ENCODE data around the gene ALKBH3. TPM values are rescaled to one million over a fixed set of nuclear protein-coding genes. Genes with fewer than 3 reads are reported as not detected.

ALKBH3 gene
- total and polyA plus RNA-seq, 3 donors from 2014 or later, result 39.9 to 45.8 (median 45.4) TPM

DNA sequence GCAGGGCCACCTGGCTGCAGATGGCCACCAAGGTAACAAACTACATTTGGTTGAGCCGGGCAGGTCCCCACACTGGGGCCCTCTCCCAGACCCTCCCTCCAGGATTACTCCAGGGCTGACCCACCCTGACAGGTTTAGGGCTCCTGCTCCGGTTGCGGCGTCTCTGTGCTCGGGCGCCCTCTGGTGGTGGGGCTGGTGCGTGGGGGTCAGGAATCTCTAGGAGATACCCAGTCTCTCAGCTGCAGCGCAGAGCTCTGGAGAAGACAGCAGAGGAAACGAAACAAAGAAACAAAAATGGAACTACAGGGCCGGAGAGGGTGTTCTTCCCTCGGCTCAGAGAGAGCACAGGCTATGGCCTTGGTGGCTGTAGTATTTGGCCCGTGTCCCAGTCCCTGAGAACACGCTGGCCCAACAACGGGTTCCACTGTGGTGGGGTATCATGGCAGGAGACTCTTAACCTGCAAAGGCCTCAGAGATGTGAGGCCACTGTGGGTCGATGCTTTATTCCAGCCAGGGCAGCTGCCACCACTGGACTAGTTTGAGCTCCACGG lies 64.2 kb downstream of the ALKBH3 start:
- Histone ChIP-seq H3K27me3 (no peaks in the 10 kb centered on the region), H3K4me3 (peak overlapping the region; percentile 86 to 91), H3K27ac (peak overlapping the region; percentile 94 to 97), H3K4me1 (peaks cover 15% of the 10 kb centered on the region), H3K9me3 (no peaks in the 10 kb centered on the region), H3K36me3 (ENCODE audit: low read depth, missing control alignments) (no peaks in the 10 kb centered on the region)
- TF ChIP-seq, protein P1, sequence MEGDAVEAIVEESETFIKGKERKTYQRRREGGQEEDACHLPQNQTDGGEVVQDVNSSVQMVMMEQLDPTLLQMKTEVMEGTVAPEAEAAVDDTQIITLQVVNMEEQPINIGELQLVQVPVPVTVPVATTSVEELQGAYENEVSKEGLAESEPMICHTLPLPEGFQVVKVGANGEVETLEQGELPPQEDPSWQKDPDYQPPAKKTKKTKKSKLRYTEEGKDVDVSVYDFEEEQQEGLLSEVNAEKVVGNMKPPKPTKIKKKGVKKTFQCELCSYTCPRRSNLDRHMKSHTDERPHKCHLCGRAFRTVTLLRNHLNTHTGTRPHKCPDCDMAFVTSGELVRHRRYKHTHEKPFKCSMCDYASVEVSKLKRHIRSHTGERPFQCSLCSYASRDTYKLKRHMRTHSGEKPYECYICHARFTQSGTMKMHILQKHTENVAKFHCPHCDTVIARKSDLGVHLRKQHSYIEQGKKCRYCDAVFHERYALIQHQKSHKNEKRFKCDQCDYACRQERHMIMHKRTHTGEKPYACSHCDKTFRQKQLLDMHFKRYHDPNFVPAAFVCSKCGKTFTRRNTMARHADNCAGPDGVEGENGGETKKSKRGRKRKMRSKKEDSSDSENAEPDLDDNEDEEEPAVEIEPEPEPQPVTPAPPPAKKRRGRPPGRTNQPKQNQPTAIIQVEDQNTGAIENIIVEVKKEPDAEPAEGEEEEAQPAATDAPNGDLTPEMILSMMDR (IDR thresholded peaks at IDR 0.05), result peak; percentile 89 to 96 (median 93)
- no peak for TF ChIP-seq POLR2A (IDR thresholded peaks at IDR 0.05)
- peak; percentile 95 for DNase-seq
- 0 to 2% methylated on average over 11 to 16 of the region's 16 CpGs for WGBS, 2 donors
- intact Hi-C loops (cut with DNase I; ENCODE audit: low total_unique reads), result loop anchor here (10.0 kb wide), 2 partner anchors 60 to 90 kb away; no protein-coding TSS in a partner anchor

DNA sequence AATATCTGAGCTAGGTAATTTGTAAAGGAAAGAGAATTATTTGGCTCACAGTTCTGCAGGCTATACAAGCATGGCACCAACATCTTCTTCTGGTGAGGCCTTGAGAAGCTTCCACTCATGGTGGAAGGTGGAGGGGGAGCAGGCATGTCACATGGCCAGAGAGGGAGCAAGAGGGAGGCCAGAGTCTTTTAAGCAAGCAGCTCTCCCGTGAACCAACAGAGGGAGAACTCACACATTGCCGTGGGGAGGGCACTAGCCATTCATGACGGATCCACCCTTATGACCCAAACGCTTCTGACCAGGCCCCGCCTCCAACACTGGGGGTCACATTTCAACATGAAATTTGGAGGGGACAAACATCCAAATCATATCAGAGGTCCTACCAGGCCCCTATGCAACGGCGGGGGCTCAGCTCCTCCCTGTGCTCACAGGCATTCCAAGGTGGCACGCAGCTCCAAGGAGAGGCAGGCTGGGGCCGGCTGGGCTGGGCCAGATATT lies 66.4 kb downstream of the ALKBH3 start:
- Histone ChIP-seq H3K4me3 (no peak overlapping the region), H3K4me1 (peaks cover 11% of the 10 kb centered on the region), H3K27ac (peak overlapping the region in 1 of 2 donors; percentile 64), H3K27me3 (no peaks in the 10 kb centered on the region), H3K9me3 (no peaks in the 10 kb centered on the region), H3K36me3 (ENCODE audit: low read depth, missing control alignments) (no peaks in the 10 kb centered on the region)
- TF ChIP-seq, protein P1 (IDR thresholded peaks at IDR 0.05), result peak in 1 of 3 experiments; percentile 16
- TF ChIP-seq POLR2A (IDR thresholded peaks at IDR 0.05), result no peak
- no peak for DNase-seq
- intact Hi-C loops (cut with DNase I; ENCODE audit: low total_unique reads), result loop anchor here (10.0 kb wide), 2 partner anchors 58 to 88 kb away; no protein-coding TSS in a partner anchor
- 44 to 58% methylated on average over 7 to 9 of the region's 9 CpGs for WGBS, 2 donors

DNA sequence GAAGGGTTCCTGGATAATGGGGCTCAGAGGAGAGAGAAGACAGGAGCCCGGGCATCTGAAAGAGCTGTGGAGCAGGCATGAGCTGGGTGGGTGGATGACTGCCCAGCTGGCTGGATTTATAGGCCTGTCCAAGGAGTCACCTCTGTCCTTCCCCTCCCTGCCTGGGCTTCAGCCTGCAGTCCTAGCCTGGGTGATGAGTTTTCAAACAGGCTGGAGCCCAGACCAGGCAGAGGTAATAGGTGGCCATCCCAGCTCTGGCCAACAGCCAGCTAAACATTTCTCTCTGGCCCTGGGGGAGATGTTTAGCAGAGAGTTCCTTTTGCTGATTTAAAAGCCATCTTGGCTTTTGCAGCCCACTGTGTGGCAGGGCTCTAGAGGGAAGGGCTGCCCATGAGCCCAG lies 67.2 kb downstream of the ALKBH3 start:
- Histone ChIP-seq H3K36me3 (ENCODE audit: low read depth, missing control alignments) (no peaks in the 10 kb centered on the region), H3K4me1 (peaks cover 11% of the 10 kb centered on the region), H3K27me3 (no peaks in the 10 kb centered on the region), H3K9me3 (no peaks in the 10 kb centered on the region), H3K27ac (peak overlapping the region; percentile 6 to 64), H3K4me3 (no peak overlapping the region)
- 59 to 63% methylated on average over 1 of the region's 1 CpG for WGBS, 2 donors
- TF ChIP-seq, protein P1 (IDR thresholded peaks at IDR 0.05), result no peak
- TF ChIP-seq POLR2A (IDR thresholded peaks at IDR 0.05), result no peak
- no peak for DNase-seq
- intact Hi-C loops (cut with DNase I; ENCODE audit: low total_unique reads), result loop anchor here (10.0 kb wide), 2 partner anchors 57 to 87 kb away; no protein-coding TSS in a partner anchor

DNA sequence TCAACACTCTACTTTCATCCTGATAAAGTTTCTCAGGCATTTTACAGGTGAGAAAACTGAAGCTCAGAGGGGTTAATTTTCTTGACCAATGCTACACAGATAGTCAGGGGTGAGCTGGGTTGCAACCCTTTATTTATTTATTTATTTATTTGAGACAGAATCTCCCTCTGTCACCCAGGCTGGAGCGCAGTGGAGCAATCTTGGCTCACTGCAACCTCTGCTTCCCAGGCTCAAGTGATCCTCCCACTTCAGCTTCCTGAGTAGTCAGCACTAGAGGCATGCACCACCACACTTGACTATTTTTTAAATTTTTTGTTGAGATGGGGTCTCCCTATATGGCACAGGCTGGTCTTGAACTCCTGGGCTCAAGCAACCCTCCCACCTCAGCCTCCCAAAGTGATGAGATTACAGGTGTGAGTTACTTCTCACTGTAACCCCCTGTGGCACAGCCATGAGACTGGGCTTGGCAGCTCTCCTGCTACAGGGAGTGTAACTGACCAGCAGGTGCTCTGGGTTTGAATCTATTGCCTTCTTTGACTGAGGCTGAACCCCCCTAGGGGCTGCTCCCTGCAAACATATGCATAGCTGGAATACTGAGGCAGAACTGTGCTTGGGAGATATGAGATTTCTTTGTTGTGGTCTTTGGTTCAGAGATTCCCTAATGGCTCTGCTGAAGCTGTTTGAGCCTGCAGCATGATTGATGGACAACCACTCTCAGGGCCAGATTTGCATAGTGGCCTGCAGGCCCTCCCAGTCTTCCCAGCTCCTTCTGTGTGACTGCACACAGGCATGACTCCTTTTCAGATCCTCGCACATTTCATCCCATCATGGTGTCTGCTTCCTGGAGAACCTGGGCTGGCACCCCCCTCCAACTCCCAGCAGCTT lies 68.0 kb downstream of the ALKBH3 start:
- Histone ChIP-seq H3K9me3 (no peaks in the 10 kb centered on the region), H3K27me3 (no peaks in the 10 kb centered on the region), H3K4me3 (no peak overlapping the region), H3K4me1 (peaks cover 11% of the 10 kb centered on the region), H3K27ac (peak overlapping the region in 1 of 2 donors; percentile 6), H3K36me3 (ENCODE audit: low read depth, missing control alignments) (no peaks in the 10 kb centered on the region)
- no peak for TF ChIP-seq POLR2A (IDR thresholded peaks at IDR 0.05)
- TF ChIP-seq, protein P1 (IDR thresholded peaks at IDR 0.05), result no peak
- intact Hi-C loops (cut with DNase I; ENCODE audit: low total_unique reads), result loop anchor here (10.0 kb wide), 2 partner anchors 56 to 86 kb away; no protein-coding TSS in a partner anchor
- DNase-seq, result no peak
- 81 to 83% methylated on average over 2 of the region's 2 CpGs for WGBS, 2 donors

Measured in testis (tissue), 3 donors.